ENCODE measurements around the gene CNTNAP2. TPM values are rescaled to one million over a fixed set of nuclear protein-coding genes. Genes with fewer than 3 reads are reported as not detected.
A peak's percentile ranks its signal among the peaks of the same experiment; 100 is the strongest.

CNTNAP2 gene
- total and polyA plus RNA-seq, 8 donors: 0.19 to 18.2 (median 0.56) TPM

DNA sequence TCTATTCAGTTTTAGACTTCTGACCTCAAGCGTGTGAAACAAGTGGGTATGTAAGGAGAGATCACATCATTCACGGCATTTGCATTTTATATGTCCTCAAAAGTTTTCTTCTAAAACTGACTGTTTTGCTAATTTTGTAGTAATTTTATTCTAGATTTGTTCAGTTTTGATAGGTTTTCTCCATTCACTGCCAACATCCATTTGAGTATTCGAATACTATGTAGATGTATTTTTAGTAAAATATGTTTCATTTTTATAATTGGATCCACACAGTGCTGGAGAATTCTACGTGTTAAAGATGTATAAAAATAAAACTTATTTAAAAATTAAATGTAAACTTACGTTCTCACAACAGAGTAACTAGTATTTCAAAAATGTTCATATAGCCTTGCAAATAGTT, 503.0 kb downstream of the CNTNAP2 start:
- intact Hi-C loops (cut with DNase I; ENCODE audit: low total_unique reads): no loop called here

DNA sequence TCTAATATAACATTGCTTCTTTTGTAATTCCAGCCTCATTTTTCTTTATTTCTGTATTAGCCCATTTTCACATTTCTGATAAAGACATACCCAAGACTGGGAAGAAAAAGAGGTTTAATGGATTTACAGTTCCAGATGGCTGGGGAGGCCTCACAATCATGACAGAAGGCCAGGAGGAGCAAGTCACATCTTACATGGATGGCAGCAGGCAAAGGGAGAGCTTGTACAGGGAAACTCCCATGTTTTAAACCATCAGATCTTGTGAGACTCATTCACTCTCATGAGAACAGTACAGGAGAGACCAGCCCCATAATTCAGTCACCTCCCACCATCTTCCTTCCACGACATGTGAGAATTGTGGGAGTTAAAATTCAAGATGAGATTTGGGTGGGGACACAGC, 510.3 kb downstream of the CNTNAP2 start:
- WGBS, 5 donors: 38 to 59% (median 50%) methylated on average over 1 of the region's 1 CpG
- Histone ChIP-seq H3K27me3 (no peaks in the 10 kb centered on the region), H3K36me3 (no peaks in the 10 kb centered on the region), H3K9me3 (peaks cover 0 to 12% (median 2%) of the 10 kb centered on the region in 4 donors), H3K4me1 (no peaks in the 10 kb centered on the region), H3K4me3 (no peak overlapping the region), H3K27ac (no peak overlapping the region)
- no peak for TF ChIP-seq POLR2AphosphoS5 (IDR thresholded peaks at IDR 0.05)
- no peak for TF ChIP-seq POLR2A (IDR thresholded peaks at IDR 0.05)
- TF ChIP-seq, protein P1, sequence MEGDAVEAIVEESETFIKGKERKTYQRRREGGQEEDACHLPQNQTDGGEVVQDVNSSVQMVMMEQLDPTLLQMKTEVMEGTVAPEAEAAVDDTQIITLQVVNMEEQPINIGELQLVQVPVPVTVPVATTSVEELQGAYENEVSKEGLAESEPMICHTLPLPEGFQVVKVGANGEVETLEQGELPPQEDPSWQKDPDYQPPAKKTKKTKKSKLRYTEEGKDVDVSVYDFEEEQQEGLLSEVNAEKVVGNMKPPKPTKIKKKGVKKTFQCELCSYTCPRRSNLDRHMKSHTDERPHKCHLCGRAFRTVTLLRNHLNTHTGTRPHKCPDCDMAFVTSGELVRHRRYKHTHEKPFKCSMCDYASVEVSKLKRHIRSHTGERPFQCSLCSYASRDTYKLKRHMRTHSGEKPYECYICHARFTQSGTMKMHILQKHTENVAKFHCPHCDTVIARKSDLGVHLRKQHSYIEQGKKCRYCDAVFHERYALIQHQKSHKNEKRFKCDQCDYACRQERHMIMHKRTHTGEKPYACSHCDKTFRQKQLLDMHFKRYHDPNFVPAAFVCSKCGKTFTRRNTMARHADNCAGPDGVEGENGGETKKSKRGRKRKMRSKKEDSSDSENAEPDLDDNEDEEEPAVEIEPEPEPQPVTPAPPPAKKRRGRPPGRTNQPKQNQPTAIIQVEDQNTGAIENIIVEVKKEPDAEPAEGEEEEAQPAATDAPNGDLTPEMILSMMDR (IDR thresholded peaks at IDR 0.05): no peak
- no peak for TF ChIP-seq EP300 (IDR thresholded peaks at IDR 0.05)
- intact Hi-C loops (cut with DNase I; ENCODE audit: low total_unique reads): no loop called here
- DNase-seq: no peak

More for the DNA sequence above, 503.0 kb downstream of the CNTNAP2 start:
- no peaks in the 10 kb centered on the region for H3K27me3 ChIP-seq
- 69 to 81% (median 75%) methylated on average over 5 of the region's 5 CpGs for whole genome bisulfite sequencing, 5 donors
- no peaks in the 10 kb centered on the region for H3K9me3 ChIP-seq
- no peak for DNase-seq
- H3K4me3 ChIP-seq: no peak overlapping the region
- TF ChIP-seq POLR2AphosphoS5 (IDR thresholded peaks at IDR 0.05): no peak
- no peak for TF ChIP-seq POLR2A (IDR thresholded peaks at IDR 0.05)
- no peak for TF ChIP-seq EP300 (IDR thresholded peaks at IDR 0.05)
- TF ChIP-seq, protein P1 (IDR thresholded peaks at IDR 0.05): no peak
- H3K36me3 ChIP-seq: no peaks in the 10 kb centered on the region
- no peak overlapping the region for H3K27ac ChIP-seq
- no peaks in the 10 kb centered on the region for H3K4me1 ChIP-seq

DNA sequence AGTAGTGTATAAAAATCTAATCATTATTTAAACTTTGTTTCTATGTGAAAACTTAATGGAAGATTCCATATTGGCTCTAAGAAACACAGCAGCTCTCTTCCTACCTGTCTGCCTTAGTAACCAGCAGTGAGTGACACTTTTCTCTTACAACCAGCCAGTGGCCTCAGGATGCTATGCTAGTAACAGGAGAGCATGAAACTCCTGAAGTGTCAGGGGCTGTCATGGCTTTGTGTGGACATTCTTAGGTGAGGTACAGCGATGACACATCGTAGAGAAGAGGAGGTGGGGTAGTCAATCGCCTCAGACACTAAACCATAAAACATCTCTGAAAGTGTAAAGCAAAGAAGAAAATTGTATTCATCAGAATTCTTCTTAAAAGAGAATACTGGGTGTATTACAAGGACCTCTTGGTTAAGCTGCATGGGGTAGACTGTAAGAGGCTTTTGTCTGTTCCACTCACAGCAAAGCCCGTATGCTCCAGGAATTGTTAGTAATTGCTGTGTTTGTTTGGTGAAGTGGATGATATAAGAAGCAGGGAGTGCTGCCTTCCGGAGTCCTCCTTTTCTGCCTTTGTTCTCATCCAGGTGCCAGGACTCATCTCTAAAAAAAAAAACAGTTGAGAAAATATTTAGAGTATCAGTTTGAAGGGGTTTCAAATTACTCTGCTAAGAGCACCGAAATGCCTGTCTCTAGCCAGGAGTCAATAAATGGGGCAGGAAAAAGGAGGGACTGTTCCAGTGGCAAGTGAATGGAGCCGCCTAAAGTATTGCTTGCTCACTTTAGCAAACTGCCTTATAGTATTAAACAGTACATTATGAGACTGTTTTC, 518.8 kb downstream of the CNTNAP2 start:
- intact Hi-C loops (cut with DNase I; ENCODE audit: low total_unique reads): no loop called here
- no peak overlapping the region for H3K27ac ChIP-seq
- no peaks in the 10 kb centered on the region for H3K9me3 ChIP-seq
- 30 to 45% (median 41%) methylated on average over 7 of the region's 7 CpGs for WGBS, 5 donors
- no peak for DNase-seq
- no peaks in the 10 kb centered on the region for H3K4me1 ChIP-seq
- H3K4me3 ChIP-seq: no peak overlapping the region
- TF ChIP-seq POLR2AphosphoS5 (IDR thresholded peaks at IDR 0.05) (no peak), POLR2A (IDR thresholded peaks at IDR 0.05) (no peak), EP300 (IDR thresholded peaks at IDR 0.05) (no peak)
- TF ChIP-seq, protein P1 (IDR thresholded peaks at IDR 0.05): no peak
- H3K36me3 ChIP-seq: no peaks in the 10 kb centered on the region
- no peaks in the 10 kb centered on the region for H3K27me3 ChIP-seq

DNA sequence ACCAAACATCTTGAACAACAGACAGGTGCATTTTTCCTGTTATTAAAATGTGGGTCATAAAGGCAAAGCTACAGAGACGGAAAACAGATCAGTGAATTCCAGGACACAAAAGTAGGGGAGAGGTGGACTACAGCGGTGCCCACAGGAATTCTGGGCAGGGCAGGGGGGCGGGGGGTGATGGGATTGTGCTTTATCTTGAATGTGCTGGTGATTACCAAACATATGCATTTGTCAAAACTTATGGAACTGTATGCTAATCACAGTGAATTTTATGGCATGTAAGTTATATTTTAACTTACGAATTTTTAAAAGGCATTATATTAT, 519.4 kb downstream of the CNTNAP2 start:
- peak in 1 of 2 donors; percentile 32 for DNase-seq
- Histone ChIP-seq H3K27ac (no peak overlapping the region), H3K9me3 (no peaks in the 10 kb centered on the region), H3K36me3 (no peaks in the 10 kb centered on the region), H3K27me3 (no peaks in the 10 kb centered on the region), H3K4me3 (no peak overlapping the region), H3K4me1 (no peaks in the 10 kb centered on the region)
- WGBS, 5 donors: 28 to 49% (median 33%) methylated on average over 4 of the region's 4 CpGs
- intact Hi-C loops (cut with DNase I; ENCODE audit: low total_unique reads): no loop called here
- TF ChIP-seq EP300 (IDR thresholded peaks at IDR 0.05) (no peak), POLR2AphosphoS5 (IDR thresholded peaks at IDR 0.05) (no peak), POLR2A (IDR thresholded peaks at IDR 0.05) (no peak)
- TF ChIP-seq, protein P1 (IDR thresholded peaks at IDR 0.05): no peak

Measured in stomach (tissue), 9 donors.